Measurements from ENCODE around the gene TRMT61B. TPM values are rescaled to one million over a fixed set of nuclear protein-coding genes. Genes with fewer than 3 reads are reported as not detected.
A peak's percentile ranks its signal among the peaks of the same experiment; 100 is the strongest.

The TRMT61B gene
- total RNA-seq, 1 experiment from 2014 or later: 24.0 TPM

GRCh38 chr2:28810384-28811285 is 59.5 kb downstream of the TRMT61B start, which contains the start of gene SPDYA (continued):
- TF ChIP-seq, protein P1, sequence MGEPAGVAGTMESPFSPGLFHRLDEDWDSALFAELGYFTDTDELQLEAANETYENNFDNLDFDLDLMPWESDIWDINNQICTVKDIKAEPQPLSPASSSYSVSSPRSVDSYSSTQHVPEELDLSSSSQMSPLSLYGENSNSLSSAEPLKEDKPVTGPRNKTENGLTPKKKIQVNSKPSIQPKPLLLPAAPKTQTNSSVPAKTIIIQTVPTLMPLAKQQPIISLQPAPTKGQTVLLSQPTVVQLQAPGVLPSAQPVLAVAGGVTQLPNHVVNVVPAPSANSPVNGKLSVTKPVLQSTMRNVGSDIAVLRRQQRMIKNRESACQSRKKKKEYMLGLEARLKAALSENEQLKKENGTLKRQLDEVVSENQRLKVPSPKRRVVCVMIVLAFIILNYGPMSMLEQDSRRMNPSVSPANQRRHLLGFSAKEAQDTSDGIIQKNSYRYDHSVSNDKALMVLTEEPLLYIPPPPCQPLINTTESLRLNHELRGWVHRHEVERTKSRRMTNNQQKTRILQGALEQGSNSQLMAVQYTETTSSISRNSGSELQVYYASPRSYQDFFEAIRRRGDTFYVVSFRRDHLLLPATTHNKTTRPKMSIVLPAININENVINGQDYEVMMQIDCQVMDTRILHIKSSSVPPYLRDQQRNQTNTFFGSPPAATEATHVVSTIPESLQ (CRISPR knock-in tag; IDR thresholded peaks at IDR 0.05): peak; percentile 65
- peak; percentile 99 for TF ChIP-seq MAX (CRISPR knock-in tag; IDR thresholded peaks at IDR 0.05)
- TF ChIP-seq, protein P2, sequence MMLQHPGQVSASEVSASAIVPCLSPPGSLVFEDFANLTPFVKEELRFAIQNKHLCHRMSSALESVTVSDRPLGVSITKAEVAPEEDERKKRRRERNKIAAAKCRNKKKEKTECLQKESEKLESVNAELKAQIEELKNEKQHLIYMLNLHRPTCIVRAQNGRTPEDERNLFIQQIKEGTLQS (CRISPR knock-in tag; conservative IDR thresholded peaks at IDR 0.05): no peak; the same call in 1 of the 2 replicates
- TF ChIP-seq CBFB (CRISPR knock-in tag; IDR thresholded peaks at IDR 0.05; ENCODE audit: low read depth): no peak
- TF ChIP-seq MYBL2 (CRISPR knock-in tag; IDR thresholded peaks at IDR 0.05): peak; percentile 88
- TF ChIP-seq, protein P3, sequence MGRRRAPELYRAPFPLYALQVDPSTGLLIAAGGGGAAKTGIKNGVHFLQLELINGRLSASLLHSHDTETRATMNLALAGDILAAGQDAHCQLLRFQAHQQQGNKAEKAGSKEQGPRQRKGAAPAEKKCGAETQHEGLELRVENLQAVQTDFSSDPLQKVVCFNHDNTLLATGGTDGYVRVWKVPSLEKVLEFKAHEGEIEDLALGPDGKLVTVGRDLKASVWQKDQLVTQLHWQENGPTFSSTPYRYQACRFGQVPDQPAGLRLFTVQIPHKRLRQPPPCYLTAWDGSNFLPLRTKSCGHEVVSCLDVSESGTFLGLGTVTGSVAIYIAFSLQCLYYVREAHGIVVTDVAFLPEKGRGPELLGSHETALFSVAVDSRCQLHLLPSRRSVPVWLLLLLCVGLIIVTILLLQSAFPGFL (CRISPR knock-in tag; IDR thresholded peaks at IDR 0.05; ENCODE audit: borderline replicate concordance): peak; percentile 93; the same call in 1 of the 2 replicates
- TF ChIP-seq, protein P4, sequence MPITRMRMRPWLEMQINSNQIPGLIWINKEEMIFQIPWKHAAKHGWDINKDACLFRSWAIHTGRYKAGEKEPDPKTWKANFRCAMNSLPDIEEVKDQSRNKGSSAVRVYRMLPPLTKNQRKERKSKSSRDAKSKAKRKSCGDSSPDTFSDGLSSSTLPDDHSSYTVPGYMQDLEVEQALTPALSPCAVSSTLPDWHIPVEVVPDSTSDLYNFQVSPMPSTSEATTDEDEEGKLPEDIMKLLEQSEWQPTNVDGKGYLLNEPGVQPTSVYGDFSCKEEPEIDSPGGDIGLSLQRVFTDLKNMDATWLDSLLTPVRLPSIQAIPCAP (CRISPR knock-in tag; IDR thresholded peaks at IDR 0.05): peak; percentile 92; the same call in 1 of the 2 replicates
- TF ChIP-seq ATF1 (CRISPR knock-in tag; IDR thresholded peaks at IDR 0.05): peak; percentile 81; the same call in 1 of the 2 replicates
- TF ChIP-seq, protein P5, sequence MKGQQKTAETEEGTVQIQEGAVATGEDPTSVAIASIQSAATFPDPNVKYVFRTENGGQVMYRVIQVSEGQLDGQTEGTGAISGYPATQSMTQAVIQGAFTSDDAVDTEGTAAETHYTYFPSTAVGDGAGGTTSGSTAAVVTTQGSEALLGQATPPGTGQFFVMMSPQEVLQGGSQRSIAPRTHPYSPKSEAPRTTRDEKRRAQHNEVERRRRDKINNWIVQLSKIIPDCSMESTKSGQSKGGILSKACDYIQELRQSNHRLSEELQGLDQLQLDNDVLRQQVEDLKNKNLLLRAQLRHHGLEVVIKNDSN (CRISPR knock-in tag; IDR thresholded peaks at IDR 0.05): peak; percentile 72; the same call in 1 of the 2 replicates
- no peak for TF ChIP-seq GTF2I (CRISPR knock-in tag; conservative IDR thresholded peaks at IDR 0.05)
- TF ChIP-seq TCF7 (CRISPR knock-in tag; IDR thresholded peaks at IDR 0.05; ENCODE audit: low read depth): peak; percentile 65; the same call in 1 of the 2 replicates
- 0 out of 2 replicates have a peak, but pooled peaks have one; percentile 91 for TF ChIP-seq AFF4 (CRISPR knock-in tag; IDR thresholded peaks at IDR 0.05; ENCODE audit: borderline replicate concordance)
- TF ChIP-seq ZNF219 (CRISPR knock-in tag; IDR thresholded peaks at IDR 0.05; ENCODE audit: borderline replicate concordance): peak; percentile 75; the same call in 1 of the 2 replicates
- TF ChIP-seq HMGXB4 (CRISPR knock-in tag; IDR thresholded peaks at IDR 0.05): peak; percentile 68; the same call in 1 of the 2 replicates
- TF ChIP-seq, protein P6, sequence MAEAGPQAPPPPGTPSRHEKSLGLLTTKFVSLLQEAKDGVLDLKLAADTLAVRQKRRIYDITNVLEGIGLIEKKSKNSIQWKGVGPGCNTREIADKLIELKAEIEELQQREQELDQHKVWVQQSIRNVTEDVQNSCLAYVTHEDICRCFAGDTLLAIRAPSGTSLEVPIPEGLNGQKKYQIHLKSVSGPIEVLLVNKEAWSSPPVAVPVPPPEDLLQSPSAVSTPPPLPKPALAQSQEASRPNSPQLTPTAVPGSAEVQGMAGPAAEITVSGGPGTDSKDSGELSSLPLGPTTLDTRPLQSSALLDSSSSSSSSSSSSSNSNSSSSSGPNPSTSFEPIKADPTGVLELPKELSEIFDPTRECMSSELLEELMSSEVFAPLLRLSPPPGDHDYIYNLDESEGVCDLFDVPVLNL (CRISPR knock-in tag; IDR thresholded peaks at IDR 0.05; ENCODE audit: borderline replicate concordance, low read depth): peak; percentile 79
- peak; percentile 74 for TF ChIP-seq NFYB (CRISPR knock-in tag; conservative IDR thresholded peaks at IDR 0.05; ENCODE audit: low read depth)
- TF ChIP-seq ZNF416 (CRISPR knock-in tag; IDR thresholded peaks at IDR 0.05): 0 out of 2 replicates have a peak, but pooled peaks have one; percentile 52
- peak; percentile 92 for TF ChIP-seq ZNF138 (CRISPR knock-in tag; conservative IDR thresholded peaks at IDR 0.05)
- TF ChIP-seq NR3C1 (CRISPR knock-in tag; conservative IDR thresholded peaks at IDR 0.05; ENCODE audit: low read depth): 0 out of 2 replicates have a peak, but pooled peaks have one; percentile 45
- peak; percentile 91 for TF ChIP-seq CREB1 (CRISPR knock-in tag; IDR thresholded peaks at IDR 0.05)
- TF ChIP-seq, protein P7, sequence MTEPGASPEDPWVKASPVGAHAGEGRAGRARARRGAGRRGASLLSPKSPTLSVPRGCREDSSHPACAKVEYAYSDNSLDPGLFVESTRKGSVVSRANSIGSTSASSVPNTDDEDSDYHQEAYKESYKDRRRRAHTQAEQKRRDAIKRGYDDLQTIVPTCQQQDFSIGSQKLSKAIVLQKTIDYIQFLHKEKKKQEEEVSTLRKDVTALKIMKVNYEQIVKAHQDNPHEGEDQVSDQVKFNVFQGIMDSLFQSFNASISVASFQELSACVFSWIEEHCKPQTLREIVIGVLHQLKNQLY (CRISPR knock-in tag; IDR thresholded peaks at IDR 0.05): no peak
- TF ChIP-seq JUN (CRISPR knock-in tag; IDR thresholded peaks at IDR 0.05): peak; percentile 92
